Activated naive CD4-positive, alpha-beta T cell treated with anti-CD3 and anti-CD28 coated beads, Interleukin-2, amount 50 U/mL, for 16 hours (primary cell): Measurements from ENCODE around the gene LCE6A.

Experiments used
- DNase-seq: peaks from one replicate; pipeline ENCODE4 v3.0.0-alpha.2; 2020

LCE6A gene

GRCh38 chr1:152842556-152842955 lies at the start of gene LCE6A:
Gene LCE6A, plus strand, starts transcription at chr1:152842856. Its CDS starts 665 bp downstream, at chr1:152843521.
- no peak for DNase-seq

- no peak for DNase-seq
Measured at GRCh38 chr1:152795686-152796085, 47.0 kb upstream of the LCE6A start.

GRCh38 chr1:152796421-152796820 lies 46.2 kb upstream of the LCE6A start, which contains the start of gene LCE1D:
Gene LCE1D, plus strand, starts transcription at chr1:152796721. Its CDS starts 1,074 bp downstream, at chr1:152797795.
- DNase-seq: no peak

GRCh38 chr1:152801333-152801732 lies 41.3 kb upstream of the LCE6A start:
- DNase-seq: no peak

- DNase-seq: no peak
Measured at GRCh38 chr1:152806576-152806975, 36.1 kb upstream of the LCE6A start, which contains the start of gene LCE1C. Gene LCE1C, minus strand, starts transcription at chr1:152806651. Its CDS starts 1,173 bp downstream, at chr1:152805478.

GRCh38 chr1:152811050-152811449 lies 31.6 kb upstream of the LCE6A start:
- DNase-seq: no peak

GRCh38 chr1:152811671-152812070 lies 31.0 kb upstream of the LCE6A start, which contains the start of gene LCE1B:
Gene LCE1B, plus strand, starts transcription at chr1:152811971. Its CDS starts 476 bp downstream, at chr1:152812447.
- DNase-seq: no peak

- no peak for DNase-seq
Measured at GRCh38 chr1:152817309-152817708, 25.3 kb upstream of the LCE6A start.

GRCh38 chr1:152823294-152823693 lies 19.4 kb upstream of the LCE6A start:
- no peak for DNase-seq

GRCh38 chr1:152824964-152825363 lies 17.7 kb upstream of the LCE6A start:
- no peak for DNase-seq

- DNase-seq: no peak
Measured at GRCh38 chr1:152827173-152827572, 15.5 kb upstream of the LCE6A start, which contains the start of gene LCE1A. Gene LCE1A, plus strand, starts transcription at chr1:152827473. Its CDS starts 0 bp downstream, at chr1:152827473.

GRCh38 chr1:152836870-152837269 lies 5.8 kb upstream of the LCE6A start:
- DNase-seq: no peak

- DNase-seq: no peak
Measured at GRCh38 chr1:152855661-152856060, 13.0 kb downstream of the LCE6A start.

- DNase-seq: no peak
Measured at GRCh38 chr1:152858062-152858461, 15.4 kb downstream of the LCE6A start.

GRCh38 chr1:152859696-152860095 lies 17.0 kb downstream of the LCE6A start, which contains the start of gene LCE7A:
Gene LCE7A, plus strand, starts transcription at chr1:152859996. Its CDS starts 702 bp downstream, at chr1:152860698.
- no peak for DNase-seq

GRCh38 chr1:152860129-152860528 lies 17.5 kb downstream of the LCE6A start:
- no peak for DNase-seq

- no peak for DNase-seq
Measured at GRCh38 chr1:152861374-152861773, 18.7 kb downstream of the LCE6A start.

GRCh38 chr1:152864443-152864842 lies 21.8 kb downstream of the LCE6A start:
- DNase-seq: no peak

- DNase-seq: no peak
Measured at GRCh38 chr1:152866321-152866720, 23.7 kb downstream of the LCE6A start.

- DNase-seq: peak; percentile 48
Measured at GRCh38 chr1:152869808-152870419, 27.3 kb downstream of the LCE6A start.

GRCh38 chr1:152870831-152871730 lies 28.4 kb downstream of the LCE6A start:
- DNase-seq: no peak

- DNase-seq: no peak
Measured at GRCh38 chr1:152871731-152872126, 29.1 kb downstream of the LCE6A start.

GRCh38 chr1:152873495-152873894 lies 30.8 kb downstream of the LCE6A start:
- no peak for DNase-seq

GRCh38 chr1:152876827-152877226 lies 34.2 kb downstream of the LCE6A start:
- no peak for DNase-seq
